Measurements from ENCODE around the gene GATAD2A. TPM values are rescaled to one million over a fixed set of nuclear protein-coding genes. Genes with fewer than 3 reads are reported as not detected.

GATAD2A gene
- total RNA-seq, 1 experiment from 2014 or later, result 84.0 TPM

DNA sequence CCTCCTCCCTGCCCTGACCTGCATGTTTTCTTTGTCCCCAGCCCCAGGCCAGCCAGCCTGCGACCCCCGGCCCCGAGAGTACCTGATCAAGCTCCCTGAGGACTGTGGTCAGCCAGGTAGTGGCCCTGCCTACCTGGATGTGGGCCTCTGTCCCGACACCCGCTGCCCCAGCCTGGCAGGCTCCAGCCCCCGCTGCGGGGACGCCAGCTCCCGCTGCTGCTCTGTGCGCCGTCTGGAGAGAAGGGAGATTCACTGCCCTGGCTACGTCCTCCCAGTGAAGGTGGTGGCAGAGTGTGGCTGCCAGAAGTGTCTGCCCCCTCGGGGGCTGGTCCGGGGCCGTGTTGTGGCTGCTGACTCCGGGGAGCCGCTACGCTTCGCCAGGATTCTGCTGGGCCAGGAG is 138.2 kb downstream of the GATAD2A start:
- no peak for DNase-seq (ENCODE audit: low spot score)

DNA sequence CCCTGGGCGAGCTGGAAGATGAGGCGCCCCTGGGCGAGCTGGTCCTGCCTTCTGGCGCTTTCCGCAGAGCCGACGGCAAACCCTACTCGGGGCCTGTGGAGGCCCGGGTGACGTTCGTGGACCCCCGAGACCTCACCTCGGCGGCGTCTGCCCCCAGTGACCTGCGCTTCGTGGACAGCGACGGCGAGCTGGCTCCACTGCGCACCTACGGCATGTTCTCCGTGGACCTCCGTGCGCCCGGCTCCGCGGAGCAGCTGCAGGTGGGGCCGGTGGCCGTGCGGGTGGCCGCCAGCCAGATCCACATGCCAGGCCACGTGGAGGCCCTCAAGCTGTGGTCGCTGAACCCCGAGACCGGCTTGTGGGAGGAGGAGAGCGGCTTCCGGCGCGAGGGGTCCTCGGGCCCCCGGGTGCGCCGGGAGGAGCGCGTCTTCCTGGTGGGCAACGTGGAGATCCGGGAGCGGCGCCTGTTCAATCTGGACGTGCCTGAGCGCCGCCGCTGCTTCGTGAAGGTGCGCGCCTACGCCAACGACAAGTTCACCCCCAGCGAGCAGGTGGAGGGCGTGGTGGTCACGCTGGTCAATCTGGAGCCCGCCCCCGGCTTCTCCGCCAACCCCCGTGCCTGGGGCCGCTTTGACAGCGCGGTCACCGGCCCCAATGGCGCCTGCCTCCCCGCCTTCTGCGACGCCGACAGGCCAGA is 138.9 kb downstream of the GATAD2A start:
- no peak for DNase-seq (ENCODE audit: low spot score)

DNA sequence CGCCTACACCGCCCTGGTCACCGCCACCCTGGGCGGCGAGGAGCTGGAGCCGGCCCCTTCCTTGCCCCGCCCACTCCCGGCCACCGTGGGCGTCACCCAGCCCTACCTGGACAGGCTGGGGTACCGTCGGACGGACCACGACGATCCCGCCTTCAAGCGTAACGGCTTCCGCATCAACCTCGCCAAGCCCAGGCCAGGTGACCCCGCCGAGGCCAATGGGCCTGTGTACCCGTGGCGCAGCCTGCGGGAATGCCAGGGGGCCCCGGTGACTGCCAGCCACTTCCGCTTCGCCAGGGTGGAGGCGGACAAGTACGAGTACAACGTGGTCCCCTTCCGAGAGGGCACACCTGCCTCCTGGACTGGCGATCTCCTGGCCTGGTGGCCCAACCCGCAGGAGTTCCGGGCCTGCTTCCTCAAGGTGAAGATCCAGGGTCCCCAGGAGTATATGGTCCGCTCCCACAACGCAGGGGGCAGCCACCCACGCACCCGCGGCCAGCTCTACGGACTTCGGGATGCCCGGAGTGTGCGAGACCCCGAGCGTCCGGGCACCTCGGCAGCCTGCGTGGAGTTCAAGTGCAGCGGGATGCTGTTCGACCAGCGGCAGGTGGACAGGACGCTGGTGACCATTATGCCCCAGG is 139.6 kb downstream of the GATAD2A start:
- DNase-seq (ENCODE audit: low spot score), result no peak

DNA sequence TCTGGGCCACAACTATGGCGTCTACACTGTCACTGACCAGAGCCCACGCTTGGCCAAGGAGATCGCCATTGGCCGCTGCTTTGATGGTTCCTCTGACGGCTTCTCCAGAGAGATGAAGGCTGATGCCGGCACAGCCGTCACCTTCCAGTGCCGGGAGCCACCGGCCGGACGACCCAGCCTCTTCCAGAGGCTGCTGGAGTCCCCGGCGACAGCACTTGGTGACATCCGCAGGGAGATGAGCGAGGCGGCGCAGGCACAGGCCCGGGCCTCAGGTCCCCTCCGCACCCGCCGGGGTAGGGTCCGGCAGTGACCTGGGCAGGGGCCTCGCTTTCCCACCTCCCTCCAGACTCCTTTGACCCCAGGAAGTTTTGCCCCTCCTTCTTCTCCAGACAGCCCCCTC is 140.2 kb downstream of the GATAD2A start:
- DNase-seq (ENCODE audit: low spot score), result no peak

DNA sequence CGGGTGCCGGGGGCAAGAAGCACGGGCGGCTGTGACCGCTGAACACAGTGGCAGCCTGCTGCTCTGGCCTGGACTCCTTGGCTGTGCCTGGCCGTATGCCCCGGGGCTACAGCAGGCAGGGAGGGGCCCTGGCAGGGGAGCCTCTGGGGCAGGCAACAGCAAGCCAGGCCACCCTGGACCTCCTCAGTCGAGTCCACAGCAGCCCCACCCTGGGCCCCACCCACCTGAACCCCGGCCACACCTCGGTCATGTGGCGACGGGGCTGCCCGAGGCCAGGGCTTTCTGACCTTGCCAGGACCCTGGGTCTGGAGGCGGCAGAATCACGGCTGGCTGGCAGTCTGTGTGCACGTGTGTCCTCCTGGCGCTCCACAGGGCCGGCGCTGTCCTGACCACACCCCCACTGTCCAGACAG is 141.3 kb downstream of the GATAD2A start:
- DNase-seq (ENCODE audit: low spot score), result no peak

DNA sequence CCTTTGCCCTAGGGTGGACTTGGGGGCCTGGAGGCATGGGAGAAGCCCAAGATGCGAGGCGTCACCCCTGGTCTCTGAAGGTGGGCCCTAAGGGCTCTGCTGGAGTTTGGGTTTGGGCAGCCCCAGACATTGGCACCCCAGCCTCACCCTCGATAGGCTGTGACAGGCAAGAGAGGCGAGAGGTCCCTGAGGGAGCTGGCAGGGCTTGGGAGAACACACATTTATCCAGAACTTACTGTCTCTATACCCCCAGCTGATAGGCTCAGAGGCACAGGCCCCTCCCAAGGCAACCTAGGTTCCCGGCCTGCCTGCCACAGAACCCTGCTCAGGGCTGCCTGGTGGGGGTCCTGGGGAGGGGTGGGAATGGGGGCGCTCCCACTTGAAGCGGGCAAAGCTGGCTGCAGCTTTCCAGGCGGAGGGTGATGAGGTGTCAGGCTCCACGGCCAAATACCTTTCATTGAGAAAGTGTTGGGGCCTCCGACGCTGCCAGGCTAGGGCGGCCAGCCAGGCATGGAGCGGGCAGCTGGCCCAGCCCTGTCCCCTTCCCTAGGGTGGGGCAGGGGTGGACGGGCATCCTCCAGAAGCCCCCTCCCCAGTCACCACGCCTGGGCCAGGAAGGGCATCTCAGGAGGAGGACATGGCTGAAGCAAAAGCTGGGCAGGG is 142.3 kb downstream of the GATAD2A start:
- DNase-seq (ENCODE audit: low spot score), result no peak

DNA sequence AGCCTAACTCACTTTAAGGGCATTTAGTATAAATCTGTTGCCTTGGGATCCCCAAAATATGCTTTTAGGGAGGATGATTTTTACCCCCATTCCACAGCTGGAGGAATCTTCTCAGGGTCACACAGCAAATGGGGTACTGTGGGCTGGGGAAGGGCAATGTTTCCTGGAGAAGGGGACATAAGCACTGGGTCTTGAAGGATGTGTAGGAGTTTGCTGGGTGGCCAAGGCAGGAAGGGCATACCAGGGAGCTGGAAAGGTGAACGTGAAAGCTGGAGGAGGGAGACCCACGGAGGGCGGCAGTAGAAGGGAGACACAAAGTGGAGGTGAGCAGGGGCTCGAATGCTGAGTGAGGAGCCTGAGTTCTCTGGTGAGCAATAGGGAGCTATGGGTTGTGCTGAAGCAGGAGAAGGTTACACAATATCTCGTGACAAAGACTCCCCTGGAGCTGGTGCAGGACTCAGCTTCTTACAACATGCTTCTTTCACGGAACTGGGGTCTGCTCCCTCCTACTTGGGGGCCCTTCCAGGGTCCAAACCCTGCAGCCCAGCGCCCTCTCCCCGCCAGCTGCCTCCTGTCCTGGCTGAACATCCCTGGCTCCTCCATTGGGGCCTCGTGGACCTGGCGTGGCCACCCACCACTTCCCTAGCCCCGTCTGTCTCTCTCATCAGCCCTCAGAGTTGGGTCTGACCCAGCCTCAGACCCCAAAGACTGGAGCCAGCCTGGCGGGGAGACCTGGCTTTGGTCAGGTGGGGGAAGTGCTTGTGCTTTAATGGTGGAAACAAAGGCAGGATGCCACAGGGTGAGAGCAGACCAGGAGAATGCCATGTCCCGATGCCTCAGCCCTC is 143.7 kb downstream of the GATAD2A start:
- DNase-seq (ENCODE audit: low spot score), result no peak

DNA sequence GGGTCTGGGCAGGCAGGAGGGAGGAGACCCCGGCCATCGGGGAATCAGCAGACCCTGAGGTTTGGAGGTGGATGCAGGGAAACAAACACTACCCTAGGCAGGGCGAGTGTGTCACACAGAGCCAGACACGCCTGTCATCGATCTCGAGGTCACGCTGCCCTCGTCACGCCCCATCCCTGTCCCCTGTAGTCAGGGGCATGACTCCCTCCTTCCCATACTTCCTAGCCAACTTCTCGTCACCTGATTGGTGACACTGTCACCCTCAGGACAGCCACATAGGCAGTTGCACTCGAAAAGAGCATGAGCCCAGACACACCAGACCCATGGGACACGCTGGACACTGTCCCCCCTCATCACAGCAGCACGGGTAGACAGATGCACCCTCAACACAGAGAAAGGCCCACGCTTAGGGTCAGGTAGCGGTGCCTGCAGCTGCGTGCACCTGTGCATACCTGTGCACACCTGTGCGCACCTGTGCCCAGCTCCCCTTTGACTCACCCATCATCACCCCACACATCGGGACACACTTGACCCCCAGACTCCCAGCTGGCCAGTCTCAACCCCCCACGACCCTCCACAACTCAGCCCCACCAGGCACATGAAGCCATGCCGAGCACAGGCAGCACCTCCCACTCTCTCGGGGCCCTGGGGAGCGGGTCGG is 144.5 kb downstream of the GATAD2A start:
- no peak for DNase-seq (ENCODE audit: low spot score)

DNA sequence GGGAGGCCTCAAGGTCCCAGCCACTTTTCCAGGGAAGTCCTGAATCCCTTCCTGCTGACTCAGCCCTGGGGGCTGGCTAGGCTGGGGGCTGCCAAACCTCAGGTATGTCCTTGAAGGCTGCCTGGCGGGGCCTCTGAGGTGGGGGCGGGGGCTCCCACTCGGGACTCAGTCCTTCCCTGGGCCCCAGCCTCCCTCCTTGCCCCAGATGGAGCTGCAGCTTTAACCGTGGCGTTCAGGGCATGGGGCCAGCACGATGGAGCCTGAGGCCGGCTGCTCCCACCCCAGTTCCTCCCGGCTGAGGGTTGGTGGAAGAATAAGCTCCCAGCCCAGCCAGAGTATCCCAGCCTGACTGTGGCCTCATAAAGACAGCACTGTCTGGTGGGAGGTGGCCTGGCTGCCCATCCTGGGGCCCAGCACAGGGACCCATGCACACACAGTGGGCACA is 145.0 kb downstream of the GATAD2A start:
- DNase-seq (ENCODE audit: low spot score), result no peak

DNA sequence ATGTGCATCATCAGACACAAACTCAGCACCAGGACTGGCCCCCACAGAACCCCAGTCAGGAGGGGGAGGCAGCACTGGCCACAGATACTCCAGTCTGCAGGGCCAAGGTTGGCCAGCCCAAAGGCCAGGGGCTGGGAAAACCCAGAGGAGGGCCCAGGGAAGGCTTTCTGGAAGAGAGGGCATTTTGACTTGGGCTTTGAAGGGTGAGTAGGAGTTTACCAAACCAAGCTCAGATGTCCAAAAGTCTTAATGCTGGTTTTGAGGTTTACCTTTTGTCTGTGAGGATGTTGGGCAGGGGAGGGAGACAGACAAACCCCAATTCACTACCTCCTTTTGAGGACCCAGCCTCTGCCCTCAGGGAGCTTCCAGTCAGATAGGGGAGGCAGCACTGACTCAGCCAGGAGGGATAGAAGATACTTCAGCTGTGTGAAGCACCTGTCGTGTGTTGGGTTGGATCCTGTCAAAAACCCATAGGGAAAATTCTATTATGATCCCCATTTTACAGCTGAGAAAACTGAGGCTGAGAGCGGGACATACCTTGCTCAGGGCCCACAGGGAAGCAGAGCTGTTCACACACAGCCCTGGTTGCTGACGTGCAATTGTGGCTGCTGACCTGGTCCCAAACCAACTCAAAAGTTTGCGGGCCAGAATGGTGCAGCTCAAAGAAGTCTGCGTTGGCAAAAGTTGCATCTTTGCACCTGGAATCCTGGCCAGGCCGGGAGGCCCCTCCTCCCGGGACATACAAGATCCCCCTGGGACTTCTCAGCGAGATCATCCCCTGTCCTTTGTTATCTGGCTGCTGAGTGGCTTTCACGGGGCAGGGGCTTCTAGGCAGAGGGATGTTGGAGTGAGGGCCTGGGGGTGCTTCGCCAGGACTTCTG is 145.7 kb downstream of the GATAD2A start:
- no peak for DNase-seq (ENCODE audit: low spot score)

DNA sequence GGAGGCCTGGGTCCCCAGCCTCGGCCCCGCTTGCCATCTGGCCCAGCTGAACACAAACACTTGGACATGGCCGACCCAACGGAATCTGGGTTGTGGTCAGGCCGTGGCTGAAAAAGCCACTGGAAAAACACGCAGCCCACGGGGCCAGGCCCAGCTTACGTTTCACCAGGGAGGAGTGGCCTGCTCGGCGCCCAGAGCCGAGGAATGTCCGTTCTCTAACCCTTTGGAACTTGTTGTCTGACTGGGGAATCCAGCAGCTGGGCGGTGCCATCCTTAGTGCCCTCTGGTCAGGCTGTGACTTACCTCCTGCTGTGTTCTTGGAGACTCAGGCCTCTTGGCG is 146.3 kb downstream of the GATAD2A start:
- DNase-seq (ENCODE audit: low spot score), result peak; percentile 39

DNA sequence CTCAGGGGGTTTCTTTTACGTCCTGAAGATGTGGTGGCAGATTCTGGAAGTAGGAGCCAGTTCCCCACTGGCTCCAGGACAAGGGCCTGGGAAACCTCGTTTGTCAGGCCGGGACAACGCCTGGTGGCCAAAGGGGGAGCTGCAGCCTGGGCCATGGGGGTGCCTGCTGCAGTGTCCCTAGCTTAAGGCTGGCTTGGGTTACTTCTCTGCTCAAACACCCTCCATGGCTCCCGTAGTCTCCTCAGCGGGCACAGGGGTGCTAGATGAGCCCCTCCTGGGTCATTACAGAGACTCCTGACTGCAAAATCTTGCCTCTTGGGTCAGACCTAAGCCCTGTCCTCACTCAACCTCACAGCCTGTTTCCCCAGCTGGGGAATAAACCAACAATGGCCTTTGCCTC is 147.3 kb downstream of the GATAD2A start:
- peak; percentile 34 for DNase-seq (ENCODE audit: low spot score)

DNA sequence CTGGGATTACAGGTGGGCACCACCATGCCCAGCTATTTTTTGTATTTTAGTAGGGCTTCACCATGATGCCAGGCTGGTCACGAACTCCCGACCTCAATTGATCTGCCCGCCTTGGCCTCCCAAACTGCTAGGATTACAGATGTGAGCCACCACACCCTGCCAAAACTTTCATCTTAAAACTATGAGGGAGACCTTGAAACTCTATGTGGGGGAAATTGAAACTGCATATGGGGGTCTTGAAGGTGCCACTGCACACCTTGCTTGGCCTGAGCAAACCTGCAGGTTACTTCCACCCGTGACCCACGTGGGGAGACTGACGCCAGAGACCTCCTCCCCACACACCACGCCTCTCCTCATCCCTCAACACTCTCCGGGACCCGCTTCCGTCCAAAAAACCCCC is 148.2 kb downstream of the GATAD2A start:
- DNase-seq (ENCODE audit: low spot score), result no peak

DNA sequence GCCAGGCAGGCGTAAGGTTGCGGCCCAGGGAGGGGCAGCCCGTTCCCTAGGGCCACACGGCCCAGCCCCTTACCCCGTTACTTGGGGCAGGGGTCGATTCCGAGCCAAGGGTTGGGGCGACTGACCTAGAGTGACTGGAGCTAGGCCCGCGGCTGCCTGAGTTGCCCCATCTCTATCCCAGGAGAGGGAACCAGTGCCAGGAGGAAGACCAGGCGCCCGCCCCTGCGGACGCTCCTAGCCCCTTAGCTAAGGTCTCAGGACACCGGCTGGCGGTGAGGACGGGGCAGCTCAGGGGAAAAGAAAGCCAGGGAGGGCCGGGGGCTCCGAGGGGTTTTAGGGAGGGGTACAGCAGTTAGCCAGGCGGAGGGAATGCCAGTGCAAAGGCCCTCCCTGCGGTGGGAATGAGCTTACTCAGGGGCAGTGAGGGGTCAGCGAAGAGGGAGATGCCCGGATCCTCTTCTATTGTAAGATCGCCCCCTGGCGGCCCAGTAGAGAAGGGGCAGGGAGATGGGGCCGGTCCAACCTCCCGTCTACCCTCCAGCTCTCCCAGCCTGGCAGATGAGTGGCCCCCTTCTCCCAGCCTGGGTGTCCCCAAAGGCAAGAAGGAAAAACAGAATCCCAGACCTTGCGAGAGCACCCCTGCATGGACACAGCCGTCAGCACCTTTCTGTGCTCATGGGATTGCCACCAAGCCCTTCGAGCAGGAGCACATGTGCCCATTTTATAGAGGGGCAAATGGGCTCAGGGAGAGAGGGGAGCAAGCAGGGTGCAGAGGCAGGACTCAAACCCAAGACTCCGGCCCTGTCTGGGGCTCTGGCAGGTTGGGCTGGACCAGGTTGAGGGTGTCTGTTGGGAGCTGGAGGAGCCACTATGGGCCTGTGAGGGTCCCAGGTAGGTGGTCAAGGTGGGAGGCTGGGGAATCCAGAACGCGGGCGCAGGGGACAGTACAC is 148.9 kb downstream of the GATAD2A start:
- peak; percentile 27 for DNase-seq (ENCODE audit: low spot score)

DNA sequence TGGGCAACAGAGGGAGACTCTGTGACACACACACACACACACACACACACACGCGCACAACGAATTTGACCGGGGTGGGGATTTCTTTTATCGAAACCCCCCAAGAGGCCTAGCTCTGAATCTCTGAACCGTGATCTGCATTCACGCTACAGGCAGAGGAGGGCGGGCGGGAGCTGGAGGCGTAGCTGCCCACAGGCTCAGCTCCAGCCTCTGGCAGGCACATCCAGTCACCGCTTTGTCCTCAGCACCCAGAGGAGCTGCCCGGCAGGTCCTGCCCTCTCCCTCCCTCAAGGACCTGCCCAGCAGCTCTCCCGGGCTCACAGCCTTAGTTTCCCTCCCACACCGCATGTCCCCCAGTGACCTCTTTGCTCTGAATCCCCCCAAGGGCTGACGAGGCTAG is 152.6 kb downstream of the GATAD2A start:
- no peak for DNase-seq (ENCODE audit: low spot score)
